Liver (tissue), 3 donors: ENCODE measurements around the gene LGALSL.

Experiments
- FOXA1 ChIP-seq: IDR thresholded peaks from 2 replicates; pipeline ENCODE4 v1.6.1; 2016; ENCODE audit warnings: antibody characterized with exemption
- GABPA ChIP-seq, 2 donors: IDR thresholded peaks in 1 of 2; conservative IDR thresholded peaks in 1 of 2; 2 replicates each; pipeline ENCODE4 v1.6.1; 2016; ENCODE audit warnings: antibody characterized with exemption in 2 of 2, mild to moderate bottlenecking in 1 of 2, moderate library complexity in 1 of 2
- JUND ChIP-seq, 2 donors: IDR thresholded peaks; 2 replicates each; pipeline ENCODE4 v1.6.1; 2016; ENCODE audit warnings: antibody characterized with exemption in 2 of 2
- RAD21 ChIP-seq, 2 donors: IDR thresholded peaks; 2 replicates each; pipeline ENCODE4 v1.6.1; 2016; ENCODE audit warnings: antibody characterized with exemption in 2 of 2, mild to moderate bottlenecking in 2 of 2
- SP1 ChIP-seq: IDR thresholded peaks from 2 replicates; pipeline ENCODE4 v1.6.1; 2018; ENCODE audit warnings: antibody characterized with exemption, mild to moderate bottlenecking
- TF ChIP-seq, protein P1 (sequence below): fragments of 150-350 bp; IDR thresholded peaks from 2 replicates; pipeline ENCODE4 v1.5.1; 2017; ENCODE audit warnings: improper control_type of control experiment, low read depth, low read length; ENCODE audit not compliant: missing input control
- TF ChIP-seq, protein P2 (sequence below): IDR thresholded peaks from 2 replicates; pipeline ENCODE4 v1.6.1; 2016; ENCODE audit warnings: antibody characterized with exemption
- donor health status: healthy.
- donor health status: healthy.

DNA sequence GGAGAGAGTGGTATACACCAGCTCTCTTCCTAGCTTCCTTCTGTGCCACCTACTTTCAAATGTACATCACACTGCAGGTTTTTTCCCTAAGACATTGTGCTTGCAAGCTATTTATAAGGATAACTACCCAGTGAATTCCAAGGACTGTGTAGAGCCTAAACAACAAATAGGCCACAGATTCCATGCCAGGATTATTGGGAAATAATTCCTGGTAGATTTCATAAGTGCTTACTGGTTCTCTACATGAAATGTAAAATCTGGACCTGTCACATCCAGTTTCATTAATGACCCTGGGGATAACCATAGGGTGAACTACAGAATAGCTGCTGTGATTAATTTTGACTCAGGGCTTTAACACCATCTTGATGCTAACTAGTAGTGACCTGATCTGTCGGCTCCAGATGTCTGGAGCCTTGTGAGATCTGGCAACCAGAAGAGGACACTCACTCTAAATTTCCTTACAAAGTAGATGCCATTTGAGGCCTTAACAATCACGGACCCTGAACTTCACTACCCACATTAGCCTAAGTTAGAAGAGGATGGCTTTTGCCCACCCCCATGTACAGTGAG is 34.3 kb upstream of the LGALSL start:
- TF ChIP-seq, protein P1, sequence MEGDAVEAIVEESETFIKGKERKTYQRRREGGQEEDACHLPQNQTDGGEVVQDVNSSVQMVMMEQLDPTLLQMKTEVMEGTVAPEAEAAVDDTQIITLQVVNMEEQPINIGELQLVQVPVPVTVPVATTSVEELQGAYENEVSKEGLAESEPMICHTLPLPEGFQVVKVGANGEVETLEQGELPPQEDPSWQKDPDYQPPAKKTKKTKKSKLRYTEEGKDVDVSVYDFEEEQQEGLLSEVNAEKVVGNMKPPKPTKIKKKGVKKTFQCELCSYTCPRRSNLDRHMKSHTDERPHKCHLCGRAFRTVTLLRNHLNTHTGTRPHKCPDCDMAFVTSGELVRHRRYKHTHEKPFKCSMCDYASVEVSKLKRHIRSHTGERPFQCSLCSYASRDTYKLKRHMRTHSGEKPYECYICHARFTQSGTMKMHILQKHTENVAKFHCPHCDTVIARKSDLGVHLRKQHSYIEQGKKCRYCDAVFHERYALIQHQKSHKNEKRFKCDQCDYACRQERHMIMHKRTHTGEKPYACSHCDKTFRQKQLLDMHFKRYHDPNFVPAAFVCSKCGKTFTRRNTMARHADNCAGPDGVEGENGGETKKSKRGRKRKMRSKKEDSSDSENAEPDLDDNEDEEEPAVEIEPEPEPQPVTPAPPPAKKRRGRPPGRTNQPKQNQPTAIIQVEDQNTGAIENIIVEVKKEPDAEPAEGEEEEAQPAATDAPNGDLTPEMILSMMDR: no peak
- TF ChIP-seq GABPA (IDR thresholded peaks at IDR 0.05 in 1 of 2, conservative IDR thresholded peaks at IDR 0.05 in 1 of 2) (no peak), FOXA1 (no peak), JUND (IDR thresholded peaks at IDR 0.05) (no peak), RAD21 (IDR thresholded peaks at IDR 0.05) (no peak), SP1 (no peak)
- TF ChIP-seq, protein P2, sequence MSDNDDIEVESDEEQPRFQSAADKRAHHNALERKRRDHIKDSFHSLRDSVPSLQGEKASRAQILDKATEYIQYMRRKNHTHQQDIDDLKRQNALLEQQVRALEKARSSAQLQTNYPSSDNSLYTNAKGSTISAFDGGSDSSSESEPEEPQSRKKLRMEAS: no peak
